Neural cell (in vitro differentiated cells): ENCODE data around the gene MMUT.

Experiments
- CTCF ChIP-seq: fragments of 450-650 bp; IDR thresholded peaks from 2 replicates; pipeline ENCODE4 v1.5.1; 2014; ENCODE audit warnings: antibody characterized with exemption, mild to moderate bottlenecking, moderate library complexity; ENCODE audit not compliant: poor library complexity, severe bottlenecking
- EP300 ChIP-seq: fragments of 450-650 bp; conservative IDR thresholded peaks from 2 replicates; pipeline ENCODE4 v1.6.1; 2014; ENCODE audit warnings: antibody characterized with exemption, mild to moderate bottlenecking, moderate library complexity; ENCODE audit not compliant: poor library complexity, severe bottlenecking
- EZH2 ChIP-seq: fragments of 200-600, 300-800 bp; shearing (Covaris generic), sonication (generic); IDR thresholded peaks from 2 replicates; pipeline ENCODE4 v1.6.1; 2014; ENCODE audit warnings: antibody characterized with exemption, low read length, borderline replicate concordance, mild to moderate bottlenecking; ENCODE audit not compliant: insufficient read depth, poor library complexity, severe bottlenecking
- REST ChIP-seq: IDR thresholded peaks from 2 replicates; pipeline ENCODE4 v1.6.1; 2012; ENCODE audit warnings: borderline replicate concordance
- TAF1 ChIP-seq: IDR thresholded peaks from 2 replicates; pipeline ENCODE4 v1.6.1; 2012; ENCODE audit warnings: low read depth

- TF ChIP-seq CTCF (no peak), TAF1 (no peak), EZH2 (no peak), EP300 (no peak), REST (no peak)
Observed at GRCh38 chr6:49464691-49465090, 1.6 kb upstream of the MMUT start.
